K562 (cell line): Measurements from ENCODE around the gene IFT25. TPM values are rescaled to one million over a fixed set of nuclear protein-coding genes. Genes with fewer than 3 reads are reported as not detected.
A peak's percentile ranks its signal among the peaks of the same experiment; 100 is the strongest.

Source experiments
- ATAC-seq: fragments of 200-7000 bp; cut with Tn5 transposase; 3 replicates; pipeline ENCODE4 v1.9.1; 2020; ENCODE audit warnings: moderate library complexity
- BruUV-seq: library from RNA; stranded (reverse); fragments of 400-500 nt; replicated peaks from 2 replicates; lab custom pipeline; 2021; lab: Mats Ljungman, UMichigan
- CTCF ChIA-PET: fragments of 300-600 bp; formaldehyde crosslinking; extraction: SDS; loops from one replicate; lab custom pipeline; 2021; ENCODE audit warnings: low intra/inter-chr PET ratio; lab: Yijun Ruan, JAX
- POLR2A ChIA-PET: fragments of 300-600, 350-650 bp; sonication (Branson Sonifier 250); formaldehyde crosslinking; extraction: SDS; loops from one replicate; lab custom pipeline; 2021; ENCODE audit warnings: antibody characterized with exemption, inconsistent platforms; lab: Yijun Ruan, JAX
- DNase-seq, 4 experiments: peaks; one replicate each; pipeline versions ENCODE4 v3.0.0 to v3.0.0-alpha.2; 2011 to 2018; ENCODE audit warnings: low spot score in 3 of 4, mixed read lengths in 3 of 4; ENCODE audit errors: extremely low read depth in 1 of 4
- FAIRE-seq: peaks from 2 replicates; lab custom pipeline; 2011; peaks lifted over from hg19 to GRCh38; lab: Jason Lieb, UNC
- H2AFZ ChIP-seq: 2 replicates; pipeline ENCODE4 v1.6.0; 2011; ENCODE audit warnings: low read depth, low read length, control low read depth, inconsistent platforms
- H3K27ac ChIP-seq: fragments of 200-600 bp; 3 replicates; pipeline ENCODE4 v1.8.0; 2011; ENCODE audit warnings: low read depth, mild to moderate bottlenecking, control low read depth, inconsistent platforms, low read length, moderate library complexity, mixed read lengths; ENCODE audit errors: extremely low read depth
- H3K27me3 ChIP-seq, 2 experiments: fragments of 300-600 bp in 1 of 2; 2 replicates in 1 of 2; 3 replicates in 1 of 2; pipeline versions ENCODE4 v1.6.0 to v1.8.0; 2011; ENCODE audit warnings: inconsistent platforms in 2 of 2, low read length in 2 of 2, mild to moderate bottlenecking in 1 of 2, mixed read lengths in 1 of 2, moderate library complexity in 1 of 2; ENCODE audit not compliant: control insufficient read depth in 2 of 2, insufficient read depth in 2 of 2
- H3K36me3 ChIP-seq: fragments of 300-600 bp; 3 replicates; pipeline ENCODE4 v1.8.0; 2011; ENCODE audit warnings: mild to moderate bottlenecking, low read length, inconsistent platforms; ENCODE audit not compliant: control insufficient read depth, insufficient read depth
- H3K4me1 ChIP-seq, 2 experiments: fragments of 200-600 bp in 1 of 2; replicated peaks in 1 of 2; 2 replicates in 1 of 2; 3 replicates in 1 of 2; pipeline versions ENCODE4 v1.5.1 to v1.8.0; 2011; ENCODE audit warnings: inconsistent platforms in 2 of 2, low read length in 2 of 2, mild to moderate bottlenecking in 1 of 2, mixed read lengths in 1 of 2, moderate library complexity in 1 of 2; ENCODE audit not compliant: control insufficient read depth in 2 of 2, insufficient read depth in 2 of 2
- H3K4me2 ChIP-seq: 2 replicates; pipeline ENCODE4 v1.6.1; 2011; ENCODE audit warnings: low read length, control low read depth, inconsistent platforms, mixed read lengths; ENCODE audit not compliant: insufficient read depth
- H3K4me3 ChIP-seq: fragments of 200-600 bp; sonication (generic), shearing (Covaris generic); 2 replicates; pipeline ENCODE4 v1.5.1; 2016; ENCODE audit warnings: control low read depth, inconsistent platforms
- H3K79me2 ChIP-seq: fragments of 200-600 bp; 3 replicates; pipeline ENCODE4 v1.8.0; 2011; ENCODE audit warnings: low read length, inconsistent platforms; ENCODE audit not compliant: control insufficient read depth, insufficient read depth
- H3K9ac ChIP-seq, 2 experiments: 2 replicates each; pipeline versions ENCODE4 v1.6.0 to v1.6.1; 2011; ENCODE audit warnings: low read depth in 2 of 2, low read length in 2 of 2, control low read depth in 1 of 2, inconsistent platforms in 1 of 2, mild to moderate bottlenecking in 1 of 2, mixed read lengths in 1 of 2; ENCODE audit not compliant: insufficient read depth in 1 of 2
- H3K9me1 ChIP-seq: one replicate; pipeline ENCODE4 v1.6.0; 2011; ENCODE audit warnings: inconsistent platforms, mild to moderate bottlenecking, low read length, moderate library complexity; ENCODE audit not compliant: control insufficient read depth, insufficient read depth
- H3K9me3 ChIP-seq: replicated peaks from 2 replicates; pipeline ENCODE4 v1.5.1; 2011; ENCODE audit warnings: low read depth, low read length, inconsistent platforms; ENCODE audit not compliant: control insufficient read depth, insufficient read depth
- H4K20me1 ChIP-seq: replicated peaks from 2 replicates; pipeline ENCODE4 v1.6.1; 2011; ENCODE audit warnings: low read length, inconsistent platforms, mixed read lengths; ENCODE audit not compliant: control insufficient read depth, insufficient read depth
- CBFB ChIP-seq: sonication (generic); formaldehyde crosslinking; IDR thresholded peaks from 2 replicates; pipeline ENCODE4 v1.4.0; 2020; ENCODE audit warnings: mild to moderate bottlenecking, missing genetic modification reagents
- CREM ChIP-seq: IDR thresholded peaks from 2 replicates; pipeline ENCODE4 v1.6.1; 2014; ENCODE audit warnings: antibody characterized with exemption, low read depth
- CTBP1 ChIP-seq: fragments of 450-650 bp; IDR thresholded peaks from 2 replicates; pipeline ENCODE4 v1.6.1; 2016; ENCODE audit warnings: borderline replicate concordance
- DACH1 ChIP-seq: fragments of 450-650 bp; IDR thresholded peaks from 2 replicates; pipeline ENCODE4 v1.6.1; 2018; ENCODE audit not compliant: partially characterized antibody
- E2F8 ChIP-seq: fragments of 450-650 bp; IDR thresholded peaks from 2 replicates; pipeline ENCODE4 v1.7.1; 2018; ENCODE audit warnings: mild to moderate bottlenecking, low read depth; ENCODE audit not compliant: partially characterized antibody
- ELF2 ChIP-seq: fragments of 250-450 bp; sonication (Bioruptor Pico); IDR thresholded peaks from 2 replicates; pipeline ENCODE4 v1.5.0; 2021; ENCODE audit warnings: mild to moderate bottlenecking
- GTF2A2 ChIP-seq: IDR thresholded peaks from 2 replicates; pipeline ENCODE4 v1.6.1; 2016; ENCODE audit warnings: mild to moderate bottlenecking, missing genetic modification characterization, missing compliant biosample characterization
- HDAC1 ChIP-seq, 2 experiments: fragments of 450-650 bp; IDR thresholded peaks; 2 replicates each; pipeline ENCODE4 v1.6.1; 2016 to 2017; ENCODE audit warnings: inconsistent platforms in 1 of 2, mild to moderate bottlenecking in 1 of 2, moderate library complexity in 1 of 2
- HMGN3 ChIP-seq: IDR thresholded peaks from 2 replicates; pipeline ENCODE4 v1.6.1; 2011; ENCODE audit warnings: borderline replicate concordance, low read depth, mild to moderate bottlenecking, mixed read lengths, low read length; ENCODE audit not compliant: insufficient read length; ENCODE audit errors: extremely low read depth
- KLF13 ChIP-seq: fragments of 450-650 bp; IDR thresholded peaks from 2 replicates; pipeline ENCODE4 v1.6.1; 2016; ENCODE audit warnings: missing genetic modification characterization, low read depth, mild to moderate bottlenecking, missing compliant biosample characterization, moderate library complexity, borderline replicate concordance
- MAX ChIP-seq: sonication (generic); formaldehyde crosslinking; IDR thresholded peaks from 2 replicates; pipeline ENCODE4 v1.9.0; 2022; ENCODE audit warnings: mild to moderate bottlenecking, missing genetic modification reagents
- NCOA4 ChIP-seq: fragments of 450-650 bp; IDR thresholded peaks from 2 replicates; pipeline ENCODE4 v1.6.1; 2018; ENCODE audit warnings: mild to moderate bottlenecking; ENCODE audit not compliant: partially characterized antibody
- SMAD3 ChIP-seq: fragments of 450-650 bp; formaldehyde crosslinking; conservative IDR thresholded peaks from 2 replicates; pipeline ENCODE4 v1.4.0; 2020; ENCODE audit warnings: mild to moderate bottlenecking
- SP1 ChIP-seq: sonication (generic); formaldehyde crosslinking; IDR thresholded peaks from 2 replicates; pipeline ENCODE4 v1.8.1; 2022; ENCODE audit warnings: mild to moderate bottlenecking, missing genetic modification reagents
- TOE1 ChIP-seq, 2 experiments: fragments of 450-650 bp in 1 of 2; sonication (generic) in 1 of 2; formaldehyde crosslinking in 1 of 2; IDR thresholded peaks; 2 replicates each; pipeline versions ENCODE4 v1.7.1 to v1.8.0; 2016 to 2022; ENCODE audit warnings: borderline replicate concordance in 2 of 2, mild to moderate bottlenecking in 2 of 2, antibody characterized with exemption in 1 of 2, inconsistent platforms in 1 of 2, low read depth in 1 of 2, missing genetic modification reagents in 1 of 2, moderate library complexity in 1 of 2
- XRCC3 ChIP-seq: fragments of 450-650 bp; IDR thresholded peaks from 2 replicates; pipeline ENCODE4 v1.6.1; 2017; ENCODE audit warnings: mild to moderate bottlenecking, moderate library complexity
- ZNF232 ChIP-seq: sonication (generic); formaldehyde crosslinking; IDR thresholded peaks from 2 replicates; pipeline ENCODE4 v1.8.0; 2022; ENCODE audit warnings: mild to moderate bottlenecking, missing genetic modification reagents
- ZNF316 ChIP-seq: fragments of 450-650 bp; IDR thresholded peaks from 2 replicates; pipeline ENCODE4 v1.6.1; 2016
- ZNF354B ChIP-seq: fragments of 250-450 bp; sonication (Bioruptor Pico); IDR thresholded peaks from 2 replicates; pipeline ENCODE4 v1.4.0; 2020
- whole genome bisulfite sequencing: fragments of 100-300 bp; shearing (Covaris generic); methylation state at CpG from one replicate; pipeline ENCODE4 v1.1.6; 2016; ENCODE audit warnings: low coverage, mixed read lengths; ENCODE audit not compliant: insufficient coverage; ENCODE audit errors: missing lambda C conversion rate; 5-methylcytosine and 5-hydroxymethylcytosine counted together
- in situ Hi-C: fragments of 300-500 bp; cut with MboI; formaldehyde crosslinking; loops from 4 replicates; pipeline ENCODE4 v1.15.0; 2018; ENCODE audit warnings: inconsistent platforms, mixed read lengths
- intact Hi-C: fragments of 100-400 bp; cut with micrococcal nuclease; formaldehyde crosslinking; loops from 2 replicates; pipeline ENCODE4 v1.14.2; 2022
- polyA plus RNA-seq, 8 experiments: library from polyadenylated mRNA; depleted of rRNA in 4 of 8; stranded (reverse) in 5 of 8; unstranded in 3 of 8; fragments of >200 nt; fragmentation: Nextera tagmentation in 2 of 8; fragmentation: Illumina TruSeq in 1 of 8; extraction: Ambion mirVana in 2 of 8; extraction: Trizol in 1 of 8; gene quantifications; 2 replicates each; pipeline versions ENCODE4 v1.2.1 to v1.2.3, GENCODE V29; 2011 to 2014; ENCODE audit warnings: inconsistent platforms in 1 of 8, missing spikeins in 1 of 8
- total RNA-seq, 7 experiments: library from RNA; depleted of rRNA in 6 of 7; stranded (reverse); fragments of >200 nt in 6 of 7; fragmentation: Illumina TruSeq in 2 of 7; extraction: Trizol in 2 of 7; gene quantifications; 2 replicates each; pipeline versions ENCODE4 v1.2.1 to v1.2.3, GENCODE V29; 2011 to 2021; ENCODE audit warnings: low replicate concordance in 1 of 7

IFT25 gene
- total and polyA plus RNA-seq, 9 of the 15 experiments (the other 6 are each of a cell fraction or from before 2014, with no cell fraction given): 93.6 to 209 (median 167) TPM

- in situ Hi-C loops: no loop called here
- Histone ChIP-seq H2AFZ (peak within 1 kb of the TSS; percentile 97), H3K9me3 (no peaks in the 10 kb centered on the region), H3K9me1 (no peaks in the 10 kb centered on the region), H3K9ac (peak within 1 kb of the TSS; percentile 73 to 91), H3K79me2 (0 out of 3 replicates have a peak, but pooled peaks cover 2% of the 10 kb centered on the region), H3K4me3 (peak within 1 kb of the TSS; percentile 88), H3K4me1 (peaks cover 15 to 24% of the 10 kb centered on the region in 2 experiments; a peak in 4 of 5 replicates), H3K4me2 (peak within 1 kb of the TSS; percentile 99), H4K20me1 (no peaks in the 10 kb centered on the region), H3K27ac (peak within 1 kb of the TSS; percentile 53; the same call in 2 of the 3 replicates), H3K36me3 (peaks cover 4% of the 10 kb centered on the region; the same call in 1 of the 3 replicates), H3K27me3 (no peaks in the 10 kb centered on the region; a peak in 1 of 5 replicates)
- peak; percentile 83 for FAIRE-seq
- ATAC-seq: peak; percentile 99
- WGBS: 1% methylated on average over 49 of the region's 62 CpGs
- CTCF ChIA-PET: no interaction called here
- DNase-seq: peak; percentile 95 to 98 (median 98)
- TSS peak; percentile 74 for BruUV-seq
- POLR2A ChIA-PET: interaction anchor here (0.7 to 1.4 kb wide), 6 partner anchors 12 to 1779 kb away, joined by 3 to 9 read pairs (median 4); partner anchors contain the start of gene IFT25
- intact Hi-C loops: no loop called here
- TF ChIP-seq HMGN3: peak; percentile 81
- no peak for TF ChIP-seq ZNF232 (CRISPR knock-in tag)
- TF ChIP-seq CTBP1: peak; percentile 41; the same call in 1 of the 2 replicates
- TF ChIP-seq XRCC3: no peak
- TF ChIP-seq MAX (CRISPR knock-in tag): peak; percentile 35; the same call in 1 of the 2 replicates
- TF ChIP-seq SP1 (CRISPR knock-in tag): peak; percentile 92
- TF ChIP-seq ZNF354B: no peak
- no peak for TF ChIP-seq CBFB (CRISPR knock-in tag)
- TF ChIP-seq TOE1 (IDR thresholded peaks at IDR 0.05; ENCODE audit: borderline replicate concordance): peak; percentile 97
- TF ChIP-seq TOE1 (CRISPR knock-in tag; IDR thresholded peaks at IDR 0.05; ENCODE audit: borderline replicate concordance, low read depth): no peak
- peak; percentile 55; the same call in 1 of the 2 replicates for TF ChIP-seq KLF13 (tag)
- no peak for TF ChIP-seq SMAD3
- peak; percentile 44 for TF ChIP-seq DACH1
- peak; percentile 56 for TF ChIP-seq GTF2A2
- no peak for TF ChIP-seq ZNF316
- peak; percentile 57 for TF ChIP-seq CREM
- TF ChIP-seq NCOA4: peak; percentile 91
- peak in 1 of 2 experiments; percentile 95; a peak in 3 of 4 replicates for TF ChIP-seq HDAC1 (IDR thresholded peaks at IDR 0.05)
- 0 out of 2 replicates have a peak, but pooled peaks have one; percentile 60 for TF ChIP-seq ELF2 (CRISPR knock-in tag)
- TF ChIP-seq E2F8: peak; percentile 66
Measured at GRCh38 chr1:53889304-53890298, 55.9 kb downstream of the IFT25 start, which contains the start of gene YIPF1. TSS of gene YIPF1 (minus strand) at chr1:53889797. CDS start at chr1:53888937, 860 bp downstream.
